Measurements from ENCODE around the gene CLCN2.

Gene CLCN2

GRCh38 chr3:184380627-184381260 is 19.3 kb upstream of the CLCN2 start:
- DNase-seq, result no peak

GRCh38 chr3:184380185-184380626 is 18.8 kb upstream of the CLCN2 start:
- DNase-seq, result no peak

- DNase-seq, result no peak
Measured at GRCh38 chr3:184379358-184380184, 18.2 kb upstream of the CLCN2 start, which contains the start of gene CHRD. Gene CHRD (plus strand): TSS chr3:184380054. CDS start chr3:184380319, 265 bp downstream.

- no peak for DNase-seq
Measured at GRCh38 chr3:184378651-184379357, 17.4 kb upstream of the CLCN2 start.

GRCh38 chr3:184377882-184378445 is 16.6 kb upstream of the CLCN2 start, which contains the start of gene THPO:
Gene THPO (minus strand): TSS chr3:184378207. CDS start chr3:184376259, 1,948 bp downstream.
- DNase-seq, result no peak

- no peak for DNase-seq
Measured at GRCh38 chr3:184377374-184377773, 16.0 kb upstream of the CLCN2 start.

GRCh38 chr3:184375747-184376461 is 14.5 kb upstream of the CLCN2 start:
- DNase-seq, result no peak

GRCh38 chr3:184373422-184373821 is 12.0 kb upstream of the CLCN2 start:
- DNase-seq, result no peak

GRCh38 chr3:184372911-184373310 is 11.5 kb upstream of the CLCN2 start:
- no peak for DNase-seq

- DNase-seq, result no peak
Measured at GRCh38 chr3:184372296-184372821, 11.0 kb upstream of the CLCN2 start.

- DNase-seq, result peak; percentile 20 to 73
Measured at GRCh38 chr3:184371570-184372018, 10.2 kb upstream of the CLCN2 start.

GRCh38 chr3:184368586-184369183 is 7.3 kb upstream of the CLCN2 start:
- no peak for DNase-seq

GRCh38 chr3:184368116-184368515 is 6.7 kb upstream of the CLCN2 start:
- DNase-seq, result no peak

- DNase-seq, result no peak
Measured at GRCh38 chr3:184366619-184367289, 5.3 kb upstream of the CLCN2 start.

- DNase-seq, result peak; percentile 81 to 94
Measured at GRCh38 chr3:184362668-184363546, 1.5 kb upstream of the CLCN2 start.

GRCh38 chr3:184361932-184362667 is 695 bp upstream of the CLCN2 start:
- DNase-seq, result peak in 1 of 2 donors; percentile 44

- no peak for DNase-seq
Measured at GRCh38 chr3:184360929-184361531, 375 bp downstream of the CLCN2 start.

- DNase-seq, result no peak
Measured at GRCh38 chr3:184360070-184360928, 1.1 kb downstream of the CLCN2 start.

Measured in bone marrow (tissue), 2 donors.